B cell (primary cell): Measurements from ENCODE around the gene HIC2. TPM values are rescaled to one million over a fixed set of nuclear protein-coding genes. Genes with fewer than 3 reads are reported as not detected.
"Not testable (repeated sequence)": the region's sequence is repeated elsewhere in the genome, so short reads cannot be mapped to it uniquely, and the experiment has no call there.

Experiments
- ATAC-seq: fragments of 200-7000 bp; cut with Tn5 transposase; one replicate; pipeline ENCODE4 v1.10.0; 2021; ENCODE audit warnings: low read depth, mild to moderate bottlenecking, moderate number of reproducible peaks, moderate library complexity
- CTCF ChIA-PET: fragments of 350-600 bp; sonication (Branson Sonifier 250); formaldehyde crosslinking; loops from one replicate; lab custom pipeline; 2021; ENCODE audit warnings: antibody characterized with exemption, inconsistent platforms; lab: Charles Lee
- POLR2A ChIA-PET: fragments of 350-600 bp; sonication (Branson Sonifier 250); formaldehyde crosslinking; loops from one replicate; lab custom pipeline; 2021; ENCODE audit warnings: antibody characterized with exemption; lab: Charles Lee
- DNase-seq: peaks from one replicate; pipeline ENCODE4 v3.0.0; 2013
- H2AFZ ChIP-seq: 2 replicates; pipeline ENCODE4 v1.6.1; 2012; ENCODE audit warnings: mild to moderate bottlenecking, low read depth, low read length; ENCODE audit not compliant: insufficient read depth, poor library complexity, severe bottlenecking
- H3K27ac ChIP-seq, 2 donors: 1 replicate in 1 of 2; 2 replicates in 1 of 2; pipeline ENCODE4 v1.5.1; 2012 to 2013; ENCODE audit warnings: low read length in 2 of 2, mild to moderate bottlenecking in 2 of 2, moderate library complexity in 1 of 2
- H3K27me3 ChIP-seq, 4 experiments: fragments of 200-600 bp in 1 of 4; sonication (generic) in 1 of 4; replicated peaks in 1 of 4; 1 replicate in 2 of 4; 2 replicates in 2 of 4; pipeline versions ENCODE4 v1.6.1 to v1.7.0; 2013 to 2016; ENCODE audit warnings: low read length in 3 of 4, mild to moderate bottlenecking in 2 of 4, mixed read lengths in 1 of 4, moderate library complexity in 1 of 4; ENCODE audit not compliant: insufficient read depth in 4 of 4, control insufficient read depth in 3 of 4; ENCODE audit errors: control extremely low read depth in 1 of 4
- H3K36me3 ChIP-seq, 2 experiments: replicated peaks in 1 of 2; 1 replicate in 1 of 2; 2 replicates in 1 of 2; pipeline versions ENCODE4 v1.6.1 to v1.7.1; 2013; ENCODE audit warnings: low read length in 1 of 2; ENCODE audit not compliant: insufficient read depth in 2 of 2, control insufficient read depth in 1 of 2; ENCODE audit errors: control extremely low read depth in 1 of 2, extremely low read depth in 1 of 2
- H3K4me1 ChIP-seq, 2 donors: fragments of 200-600 bp in 1 of 2; sonication (generic) in 1 of 2; 1 replicate in 1 of 2; 2 replicates in 1 of 2; pipeline versions ENCODE4 v1.5.1 to v1.6.1; 2013 to 2017; ENCODE audit warnings: low read length in 2 of 2; ENCODE audit not compliant: control insufficient read depth in 2 of 2, insufficient read depth in 2 of 2
- H3K4me2 ChIP-seq: replicated peaks from 2 replicates; pipeline ENCODE3; 2012; ENCODE audit warnings: mild to moderate bottlenecking, low read depth, low read length; ENCODE audit not compliant: poor library complexity, severe bottlenecking
- H3K4me3 ChIP-seq, 5 experiments: fragments of 200-600 bp in 1 of 5; sonication (generic) in 1 of 5; 1 replicate in 3 of 5; 2 replicates in 2 of 5; pipeline versions ENCODE4 v1.5.1 to v1.7.0; 2011 to 2016; ENCODE audit warnings: low read length in 4 of 5, mild to moderate bottlenecking in 4 of 5, low read depth in 2 of 5, control low read depth in 1 of 5, moderate library complexity in 1 of 5; ENCODE audit not compliant: insufficient read depth in 1 of 5; ENCODE audit errors: control extremely low read depth in 1 of 5, extremely low read depth in 1 of 5
- H3K79me2 ChIP-seq: fragments of 200-600 bp; sonication (generic); one replicate; pipeline ENCODE4 v1.6.0; 2016; ENCODE audit warnings: low read length; ENCODE audit not compliant: control insufficient read depth, insufficient read depth
- H3K9ac ChIP-seq: fragments of 200-600 bp; sonication (generic); 2 replicates; pipeline ENCODE4 v1.6.1; 2017; ENCODE audit warnings: mild to moderate bottlenecking, low read length, moderate library complexity
- H3K9me3 ChIP-seq, 3 donors: one replicate each; pipeline versions ENCODE4 v1.6.1 to v1.7.1; 2013; ENCODE audit warnings: low read length in 2 of 3; ENCODE audit not compliant: control insufficient read depth in 2 of 3, insufficient read depth in 1 of 3; ENCODE audit errors: control extremely low read depth in 1 of 3
- H4K20me1 ChIP-seq: 2 replicates; pipeline ENCODE4 v1.6.0; 2012; ENCODE audit warnings: mild to moderate bottlenecking, low read length; ENCODE audit not compliant: insufficient read depth, control insufficient read depth, poor library complexity, severe bottlenecking
- H3K27ac Mint-ChIP-seq: one replicate; pipeline ENCODE4 v1.8.0; 2021; ENCODE audit warnings: mixed read lengths
- H3K27me3 Mint-ChIP-seq: one replicate; pipeline ENCODE4 v1.8.0; 2021; ENCODE audit warnings: mixed read lengths
- H3K4me1 Mint-ChIP-seq: one replicate; pipeline ENCODE4 v1.8.0; 2021; ENCODE audit warnings: mixed read lengths
- H3K4me3 Mint-ChIP-seq: one replicate; pipeline ENCODE4 v1.8.0; 2021; ENCODE audit warnings: mixed read lengths
- H3K9me3 Mint-ChIP-seq: one replicate; pipeline ENCODE4 v1.8.0; 2022; ENCODE audit warnings: mixed read lengths; ENCODE audit not compliant: insufficient read depth
- WGBS: methylation state at CpG from one replicate; pipeline ENCODE4 v1.1.5; 2013; ENCODE audit warnings: missing lambda C conversion rate; ENCODE audit not compliant: insufficient coverage; 5-methylcytosine and 5-hydroxymethylcytosine counted together
- intact Hi-C: fragments of 100-400 bp; cut with micrococcal nuclease; formaldehyde crosslinking; loops from one replicate; pipeline ENCODE4 v1.10.0; 2022
- polyA plus RNA-seq: library from polyadenylated mRNA; depleted of rRNA; stranded (reverse); fragments of >200 nt; gene quantifications from 2 replicates; pipeline ENCODE4 v1.2.3, GENCODE V29; 2012
- total RNA-seq, 2 donors: library from RNA; stranded (reverse); fragments of 120-200 nt in 1 of 2; gene quantifications; 1 replicate in 1 of 2; 2 replicates in 1 of 2; pipeline versions ENCODE4 v1.2.3 to v1.2.4, GENCODE V29; 2013 to 2022

HIC2 gene
- total and polyA plus RNA-seq, 2 donors (not counting 1 experiment from before 2014, with no cell fraction given), result 2.9 to 8.1 TPM

GRCh38 chr22:21472984-21473383, 55.8 kb downstream of the HIC2 start:
- H3K27me3 ChIP-seq, H3K79me2 ChIP-seq, H3K9me3 Mint-ChIP-seq, H3K27me3 Mint-ChIP-seq, intact Hi-C loops, H3K9ac ChIP-seq, H3K4me1 ChIP-seq, H3K4me2 ChIP-seq, H3K36me3 ChIP-seq, H4K20me1 ChIP-seq, H3K4me3 ChIP-seq, H3K27ac ChIP-seq, H3K4me1 Mint-ChIP-seq, CTCF ChIA-PET, POLR2A ChIA-PET, DNase-seq, H3K27ac Mint-ChIP-seq, H3K4me3 Mint-ChIP-seq, H3K9me3 ChIP-seq, ATAC-seq, H2AFZ ChIP-seq: not testable (repeated sequence)
- WGBS, result no CpG with 5 or more reads among the region's 11 CpGs

DNA sequence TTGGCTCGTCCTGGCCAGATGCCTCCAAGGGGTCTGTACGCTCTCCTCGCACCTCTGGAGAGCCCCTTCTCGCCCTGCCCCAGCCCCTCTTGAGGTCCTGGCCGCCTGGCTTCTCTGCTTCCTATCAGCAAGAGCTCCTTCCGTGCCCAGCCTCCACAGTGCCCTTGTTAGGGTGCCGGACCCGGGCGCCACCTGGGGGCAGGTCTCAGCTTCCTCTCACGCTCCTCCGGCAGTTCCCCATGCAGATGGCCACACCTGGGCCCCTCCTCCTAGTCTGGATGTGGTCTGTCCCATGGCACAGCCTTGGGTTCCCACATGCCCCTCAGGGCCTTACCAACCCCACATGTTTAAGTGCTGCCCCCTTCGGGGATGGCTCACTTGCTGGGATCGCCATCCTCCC, 56.5 kb downstream of the HIC2 start:
- H3K27me3 ChIP-seq, H4K20me1 ChIP-seq, H3K4me2 ChIP-seq, H2AFZ ChIP-seq, H3K27ac Mint-ChIP-seq, POLR2A ChIA-PET, H3K79me2 ChIP-seq, H3K4me1 ChIP-seq, H3K27me3 Mint-ChIP-seq, ATAC-seq, H3K27ac ChIP-seq, H3K4me3 ChIP-seq, H3K4me1 Mint-ChIP-seq, CTCF ChIA-PET, intact Hi-C loops, H3K9me3 Mint-ChIP-seq, DNase-seq, H3K36me3 ChIP-seq, H3K9me3 ChIP-seq, H3K9ac ChIP-seq, H3K4me3 Mint-ChIP-seq: not testable (repeated sequence)
- no CpG with 5 or more reads among the region's 13 CpGs for WGBS

DNA sequence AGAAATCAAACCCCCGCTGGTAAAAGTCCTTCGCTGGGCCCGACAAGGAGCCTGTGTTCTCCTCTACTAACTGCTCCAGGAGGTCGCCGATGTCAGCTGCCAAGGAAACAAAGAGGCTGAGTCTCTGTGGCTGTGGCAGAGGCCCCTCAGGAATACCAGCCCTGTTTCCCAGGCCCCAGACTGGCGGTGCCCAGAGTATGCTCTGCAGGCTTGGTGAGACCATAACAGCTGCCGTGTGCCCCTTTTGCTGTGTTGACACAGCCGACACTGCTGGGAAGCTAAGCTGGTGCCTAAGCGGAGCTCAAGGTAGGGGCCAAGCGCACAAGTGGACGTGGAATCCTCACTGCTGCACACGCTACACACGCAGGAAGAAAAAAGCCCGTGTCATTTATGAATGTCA, 66.9 kb downstream of the HIC2 start:
- H3K36me3 ChIP-seq, H3K9me3 Mint-ChIP-seq, H3K4me2 ChIP-seq, H3K4me1 ChIP-seq, POLR2A ChIA-PET, H3K27ac Mint-ChIP-seq, H2AFZ ChIP-seq, intact Hi-C loops, H3K9me3 ChIP-seq, ATAC-seq, H3K9ac ChIP-seq, CTCF ChIA-PET, H3K27me3 Mint-ChIP-seq, H3K27ac ChIP-seq, H3K79me2 ChIP-seq, H3K4me1 Mint-ChIP-seq, H3K27me3 ChIP-seq, DNase-seq, H3K4me3 ChIP-seq, H4K20me1 ChIP-seq, H3K4me3 Mint-ChIP-seq: not testable (repeated sequence)
- no CpG with 5 or more reads among the region's 14 CpGs for WGBS

GRCh38 chr22:21487723-21488122, 70.6 kb downstream of the HIC2 start:
- H3K27ac Mint-ChIP-seq, H3K4me1 Mint-ChIP-seq, ATAC-seq, H3K4me3 Mint-ChIP-seq, H2AFZ ChIP-seq, H3K79me2 ChIP-seq, H4K20me1 ChIP-seq, H3K27me3 Mint-ChIP-seq, H3K4me2 ChIP-seq, H3K9ac ChIP-seq, H3K9me3 ChIP-seq, H3K27me3 ChIP-seq, H3K9me3 Mint-ChIP-seq, H3K27ac ChIP-seq, POLR2A ChIA-PET, intact Hi-C loops, H3K4me3 ChIP-seq, CTCF ChIA-PET, H3K36me3 ChIP-seq, H3K4me1 ChIP-seq, DNase-seq: not testable (repeated sequence)
- WGBS, result no CpG with 5 or more reads among the region's 17 CpGs
